ENCODE measurements around the gene SLC26A11.

DNA sequence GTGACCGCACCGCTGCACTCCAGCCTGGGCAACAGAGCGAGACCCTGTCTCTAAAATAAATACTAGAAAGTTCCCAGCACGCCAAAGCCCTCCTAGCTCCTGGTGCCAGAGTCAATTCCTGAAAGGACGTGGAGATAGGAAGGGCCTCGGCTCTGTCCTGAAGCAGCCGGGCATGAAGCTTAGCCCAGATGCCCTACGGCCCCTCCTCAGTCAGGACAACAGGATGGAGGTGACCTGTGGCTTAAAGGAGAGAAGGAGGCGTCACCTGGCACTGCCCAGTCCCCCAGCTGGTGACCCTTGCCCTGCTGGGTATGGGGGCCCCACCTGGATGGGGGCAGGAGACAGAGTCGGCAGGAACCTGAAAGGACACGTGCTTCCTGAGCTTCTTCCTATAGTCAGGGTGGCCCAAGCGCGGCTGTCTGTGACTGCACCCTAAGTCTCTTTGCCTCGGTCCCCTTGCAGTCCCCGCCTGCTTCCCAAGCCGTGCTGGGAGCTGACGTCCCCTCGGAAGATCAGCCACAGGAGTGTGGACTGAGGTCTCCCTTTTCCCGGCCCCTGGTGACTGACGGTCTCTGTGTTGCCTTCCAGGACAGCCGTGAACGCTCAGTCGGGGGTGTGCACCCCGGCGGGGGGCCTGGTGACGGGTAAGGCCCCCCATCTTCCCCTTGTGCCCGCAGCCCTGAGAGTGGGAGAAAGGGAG, 25.5 kb downstream of the SLC26A11 start:
- TF ChIP-seq CTCF (conservative IDR thresholded peaks at IDR 0.05) (no peak), ZFX (IDR thresholded peaks at IDR 0.05) (no peak)
